ENCODE data around the gene CTNNBIP1.

GRCh38 chr1:9844106-9844505, 66.0 kb downstream of the CTNNBIP1 start:
- TF ChIP-seq, protein P1, sequence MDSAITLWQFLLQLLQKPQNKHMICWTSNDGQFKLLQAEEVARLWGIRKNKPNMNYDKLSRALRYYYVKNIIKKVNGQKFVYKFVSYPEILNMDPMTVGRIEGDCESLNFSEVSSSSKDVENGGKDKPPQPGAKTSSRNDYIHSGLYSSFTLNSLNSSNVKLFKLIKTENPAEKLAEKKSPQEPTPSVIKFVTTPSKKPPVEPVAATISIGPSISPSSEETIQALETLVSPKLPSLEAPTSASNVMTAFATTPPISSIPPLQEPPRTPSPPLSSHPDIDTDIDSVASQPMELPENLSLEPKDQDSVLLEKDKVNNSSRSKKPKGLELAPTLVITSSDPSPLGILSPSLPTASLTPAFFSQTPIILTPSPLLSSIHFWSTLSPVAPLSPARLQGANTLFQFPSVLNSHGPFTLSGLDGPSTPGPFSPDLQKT (IDR thresholded peaks at IDR 0.05; ENCODE audit: borderline replicate concordance, low read depth, low read length), result no peak
- TF ChIP-seq, protein P2, sequence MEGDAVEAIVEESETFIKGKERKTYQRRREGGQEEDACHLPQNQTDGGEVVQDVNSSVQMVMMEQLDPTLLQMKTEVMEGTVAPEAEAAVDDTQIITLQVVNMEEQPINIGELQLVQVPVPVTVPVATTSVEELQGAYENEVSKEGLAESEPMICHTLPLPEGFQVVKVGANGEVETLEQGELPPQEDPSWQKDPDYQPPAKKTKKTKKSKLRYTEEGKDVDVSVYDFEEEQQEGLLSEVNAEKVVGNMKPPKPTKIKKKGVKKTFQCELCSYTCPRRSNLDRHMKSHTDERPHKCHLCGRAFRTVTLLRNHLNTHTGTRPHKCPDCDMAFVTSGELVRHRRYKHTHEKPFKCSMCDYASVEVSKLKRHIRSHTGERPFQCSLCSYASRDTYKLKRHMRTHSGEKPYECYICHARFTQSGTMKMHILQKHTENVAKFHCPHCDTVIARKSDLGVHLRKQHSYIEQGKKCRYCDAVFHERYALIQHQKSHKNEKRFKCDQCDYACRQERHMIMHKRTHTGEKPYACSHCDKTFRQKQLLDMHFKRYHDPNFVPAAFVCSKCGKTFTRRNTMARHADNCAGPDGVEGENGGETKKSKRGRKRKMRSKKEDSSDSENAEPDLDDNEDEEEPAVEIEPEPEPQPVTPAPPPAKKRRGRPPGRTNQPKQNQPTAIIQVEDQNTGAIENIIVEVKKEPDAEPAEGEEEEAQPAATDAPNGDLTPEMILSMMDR (tag by site-specific recombination; IDR thresholded peaks at IDR 0.05), result no peak
- TF ChIP-seq ZNF549 (tag by site-specific recombination; IDR thresholded peaks at IDR 0.05) (no peak), ZNF132 (tag by site-specific recombination; IDR thresholded peaks at IDR 0.05; ENCODE audit: borderline replicate concordance) (no peak)
- TF ChIP-seq, protein P3, sequence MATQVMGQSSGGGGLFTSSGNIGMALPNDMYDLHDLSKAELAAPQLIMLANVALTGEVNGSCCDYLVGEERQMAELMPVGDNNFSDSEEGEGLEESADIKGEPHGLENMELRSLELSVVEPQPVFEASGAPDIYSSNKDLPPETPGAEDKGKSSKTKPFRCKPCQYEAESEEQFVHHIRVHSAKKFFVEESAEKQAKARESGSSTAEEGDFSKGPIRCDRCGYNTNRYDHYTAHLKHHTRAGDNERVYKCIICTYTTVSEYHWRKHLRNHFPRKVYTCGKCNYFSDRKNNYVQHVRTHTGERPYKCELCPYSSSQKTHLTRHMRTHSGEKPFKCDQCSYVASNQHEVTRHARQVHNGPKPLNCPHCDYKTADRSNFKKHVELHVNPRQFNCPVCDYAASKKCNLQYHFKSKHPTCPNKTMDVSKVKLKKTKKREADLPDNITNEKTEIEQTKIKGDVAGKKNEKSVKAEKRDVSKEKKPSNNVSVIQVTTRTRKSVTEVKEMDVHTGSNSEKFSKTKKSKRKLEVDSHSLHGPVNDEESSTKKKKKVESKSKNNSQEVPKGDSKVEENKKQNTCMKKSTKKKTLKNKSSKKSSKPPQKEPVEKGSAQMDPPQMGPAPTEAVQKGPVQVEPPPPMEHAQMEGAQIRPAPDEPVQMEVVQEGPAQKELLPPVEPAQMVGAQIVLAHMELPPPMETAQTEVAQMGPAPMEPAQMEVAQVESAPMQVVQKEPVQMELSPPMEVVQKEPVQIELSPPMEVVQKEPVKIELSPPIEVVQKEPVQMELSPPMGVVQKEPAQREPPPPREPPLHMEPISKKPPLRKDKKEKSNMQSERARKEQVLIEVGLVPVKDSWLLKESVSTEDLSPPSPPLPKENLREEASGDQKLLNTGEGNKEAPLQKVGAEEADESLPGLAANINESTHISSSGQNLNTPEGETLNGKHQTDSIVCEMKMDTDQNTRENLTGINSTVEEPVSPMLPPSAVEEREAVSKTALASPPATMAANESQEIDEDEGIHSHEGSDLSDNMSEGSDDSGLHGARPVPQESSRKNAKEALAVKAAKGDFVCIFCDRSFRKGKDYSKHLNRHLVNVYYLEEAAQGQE (tag by site-specific recombination; IDR thresholded peaks at IDR 0.05), result no peak

All from HEK293 (cell line).